ENCODE measurements around the gene SCGN. TPM values are rescaled to one million over a fixed set of nuclear protein-coding genes. Genes with fewer than 3 reads are reported as not detected.

The SCGN gene
- total RNA-seq, 1 experiment from 2014 or later: not detected

- Mint-ChIP-seq H3K27me3 (ENCODE audit: low read depth) (no peaks in the 10 kb centered on the region; the same call in 1 of the 2 replicates), H3K9me3 (peaks cover 9% of the 10 kb centered on the region), H3K4me1 (0 out of 2 replicates have a peak, but pooled peaks cover 1% of the 10 kb centered on the region), H3K27ac (no peak overlapping the region), H3K4me3 (no peak overlapping the region), H3K36me3 (no peaks in the 10 kb centered on the region)
- ATAC-seq: no peak
- DNase-seq (ENCODE audit: low spot score): no peak
- TF ChIP-seq NFATC4 (CRISPR knock-in tag; IDR thresholded peaks at IDR 0.05) (no peak), GABPB1 (CRISPR knock-in tag; IDR thresholded peaks at IDR 0.05) (no peak), IRF2 (CRISPR knock-in tag; IDR thresholded peaks at IDR 0.05; ENCODE audit: borderline replicate concordance, low read depth) (no peak), JUN (CRISPR knock-in tag; IDR thresholded peaks at IDR 0.05) (no peak), ZNF425 (CRISPR knock-in tag; conservative IDR thresholded peaks at IDR 0.05) (no peak), PRDM15 (CRISPR knock-in tag; IDR thresholded peaks at IDR 0.05) (no peak), JAZF1 (CRISPR knock-in tag; IDR thresholded peaks at IDR 0.05) (no peak), CDX4 (CRISPR knock-in tag; IDR thresholded peaks at IDR 0.05; ENCODE audit: borderline replicate concordance) (no peak), ZSCAN18 (CRISPR knock-in tag; IDR thresholded peaks at IDR 0.05) (no peak), ZNF532 (CRISPR knock-in tag; IDR thresholded peaks at IDR 0.05; ENCODE audit: borderline replicate concordance) (no peak)
- ChIA-PET CTCF (no interaction called here), POLR2A (no interaction called here)
Observed at GRCh38 chr6:25697537-25698340, 45.7 kb downstream of the SCGN start.

- Mint-ChIP-seq H3K4me3 (no peak overlapping the region), H3K9me3 (peaks cover 9% of the 10 kb centered on the region), H3K4me1 (no peaks in the 10 kb centered on the region), H3K27me3 (ENCODE audit: low read depth) (no peaks in the 10 kb centered on the region; the same call in 1 of the 2 replicates), H3K27ac (no peak overlapping the region), H3K36me3 (no peaks in the 10 kb centered on the region)
- ChIA-PET CTCF (no interaction called here), POLR2A (no interaction called here)
- DNase-seq (ENCODE audit: low spot score) (no peak), ATAC-seq (no peak)
- no peak for TF ChIP-seq ZNF138 (CRISPR knock-in tag; conservative IDR thresholded peaks at IDR 0.05)
- TF ChIP-seq HMGXB4 (CRISPR knock-in tag; IDR thresholded peaks at IDR 0.05): no peak
- TF ChIP-seq USF2 (CRISPR knock-in tag; IDR thresholded peaks at IDR 0.05): no peak
- TF ChIP-seq AFF4 (CRISPR knock-in tag; IDR thresholded peaks at IDR 0.05; ENCODE audit: borderline replicate concordance): no peak
Observed at GRCh38 chr6:25698631-25699030, 46.6 kb downstream of the SCGN start.
